Chondrocyte (in vitro differentiated cells): ENCODE results near the gene PFDN6. TPM values are rescaled to one million over a fixed set of nuclear protein-coding genes. Genes with fewer than 3 reads are reported as not detected.
"Not testable (repeated sequence)": the region's sequence is repeated elsewhere in the genome, so short reads cannot be mapped to it uniquely, and the experiment has no call there.

Experiments used
- DNase-seq: peaks from one replicate; pipeline ENCODE4 v3.0.0; 2021; ENCODE audit warnings: mixed read lengths, low spot score
- H3K27ac Mint-ChIP-seq: one replicate; pipeline ENCODE4 v1.8.0; 2021; ENCODE audit warnings: mild to moderate bottlenecking, moderate library complexity, mixed read lengths; ENCODE audit not compliant: unreplicated experiment
- H3K27me3 Mint-ChIP-seq: 2 replicates; pipeline ENCODE4 v1.8.0; 2021; ENCODE audit warnings: low read depth, mixed read lengths
- H3K36me3 Mint-ChIP-seq: 2 replicates; pipeline ENCODE4 v1.8.0; 2021; ENCODE audit warnings: low read depth, mixed read lengths
- H3K4me1 Mint-ChIP-seq: 2 replicates; pipeline ENCODE4 v1.8.0; 2021; ENCODE audit warnings: low read depth, mild to moderate bottlenecking, mixed read lengths
- H3K4me3 Mint-ChIP-seq: one replicate; pipeline ENCODE4 v1.8.0; 2021; ENCODE audit warnings: mild to moderate bottlenecking, moderate library complexity, mixed read lengths; ENCODE audit not compliant: unreplicated experiment
- H3K9me3 Mint-ChIP-seq: 2 replicates; pipeline ENCODE4 v1.8.0; 2021; ENCODE audit warnings: low read depth, mixed read lengths
- total RNA-seq: library from RNA; stranded (reverse); gene quantifications from 3 replicates; pipeline ENCODE4 v1.2.1, GENCODE V29; 2021
- TF ChIP-seq, protein P1 (sequence below): fragments of 200-600 bp; sonication (generic); IDR thresholded peaks from 2 replicates; pipeline ENCODE4 v1.5.0; 2021; ENCODE audit warnings: antibody characterized with exemption, mild to moderate bottlenecking, moderate library complexity

The PFDN6 gene
- total RNA-seq, 1 donor from 2014 or later, result 25.3 TPM

DNA sequence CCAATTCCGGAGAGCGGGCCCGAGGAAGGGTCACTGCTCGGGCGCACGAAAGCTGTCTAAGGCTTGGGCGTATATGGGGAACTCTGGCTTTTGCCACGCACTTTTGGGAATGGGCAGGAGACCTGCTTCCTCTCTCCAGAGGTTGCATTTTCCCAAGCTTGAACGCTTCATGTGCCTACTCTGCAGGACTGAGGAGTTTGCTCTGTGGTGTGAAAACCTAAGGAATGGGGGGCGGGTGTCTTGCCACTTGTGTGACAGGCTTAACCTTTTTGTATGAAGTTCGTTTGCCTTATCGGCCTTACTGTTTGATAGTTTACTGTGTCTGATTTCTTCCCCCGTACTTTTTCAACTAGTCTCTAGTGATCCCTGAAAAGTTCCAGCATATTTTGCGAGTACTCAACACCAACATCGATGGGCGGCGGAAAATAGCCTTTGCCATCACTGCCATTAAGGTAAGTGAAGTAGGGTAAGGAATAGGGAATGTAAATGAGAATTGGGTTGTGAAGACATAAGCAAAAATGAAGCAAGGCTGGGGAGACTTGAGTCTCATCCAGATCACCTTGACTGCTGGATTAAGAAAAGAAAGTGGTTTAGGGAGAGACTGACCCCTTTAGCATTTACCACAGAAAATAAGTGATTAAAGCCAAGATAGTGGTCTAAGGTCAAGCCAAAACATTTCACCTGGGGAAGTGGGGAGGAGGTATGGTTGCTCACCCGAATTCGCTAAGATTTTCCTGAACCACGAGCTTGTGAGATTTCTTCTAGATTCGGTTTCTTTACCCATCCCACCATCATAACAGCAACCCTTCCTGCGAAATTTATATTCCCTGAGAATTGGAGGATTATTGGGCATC, 16.9 kb upstream of the PFDN6 start:
- Mint-ChIP-seq H3K36me3 (peaks cover 29% of the 10 kb centered on the region), H3K27ac (peak overlapping the region; percentile 100), H3K9me3 (no peaks in the 10 kb centered on the region), H3K4me3 (peak overlapping the region; percentile 94), H3K4me1 (peaks cover 63% of the 10 kb centered on the region), H3K27me3 (no peaks in the 10 kb centered on the region)
- no peak for DNase-seq
- TF ChIP-seq, protein P1, sequence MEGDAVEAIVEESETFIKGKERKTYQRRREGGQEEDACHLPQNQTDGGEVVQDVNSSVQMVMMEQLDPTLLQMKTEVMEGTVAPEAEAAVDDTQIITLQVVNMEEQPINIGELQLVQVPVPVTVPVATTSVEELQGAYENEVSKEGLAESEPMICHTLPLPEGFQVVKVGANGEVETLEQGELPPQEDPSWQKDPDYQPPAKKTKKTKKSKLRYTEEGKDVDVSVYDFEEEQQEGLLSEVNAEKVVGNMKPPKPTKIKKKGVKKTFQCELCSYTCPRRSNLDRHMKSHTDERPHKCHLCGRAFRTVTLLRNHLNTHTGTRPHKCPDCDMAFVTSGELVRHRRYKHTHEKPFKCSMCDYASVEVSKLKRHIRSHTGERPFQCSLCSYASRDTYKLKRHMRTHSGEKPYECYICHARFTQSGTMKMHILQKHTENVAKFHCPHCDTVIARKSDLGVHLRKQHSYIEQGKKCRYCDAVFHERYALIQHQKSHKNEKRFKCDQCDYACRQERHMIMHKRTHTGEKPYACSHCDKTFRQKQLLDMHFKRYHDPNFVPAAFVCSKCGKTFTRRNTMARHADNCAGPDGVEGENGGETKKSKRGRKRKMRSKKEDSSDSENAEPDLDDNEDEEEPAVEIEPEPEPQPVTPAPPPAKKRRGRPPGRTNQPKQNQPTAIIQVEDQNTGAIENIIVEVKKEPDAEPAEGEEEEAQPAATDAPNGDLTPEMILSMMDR, result no peak

DNA sequence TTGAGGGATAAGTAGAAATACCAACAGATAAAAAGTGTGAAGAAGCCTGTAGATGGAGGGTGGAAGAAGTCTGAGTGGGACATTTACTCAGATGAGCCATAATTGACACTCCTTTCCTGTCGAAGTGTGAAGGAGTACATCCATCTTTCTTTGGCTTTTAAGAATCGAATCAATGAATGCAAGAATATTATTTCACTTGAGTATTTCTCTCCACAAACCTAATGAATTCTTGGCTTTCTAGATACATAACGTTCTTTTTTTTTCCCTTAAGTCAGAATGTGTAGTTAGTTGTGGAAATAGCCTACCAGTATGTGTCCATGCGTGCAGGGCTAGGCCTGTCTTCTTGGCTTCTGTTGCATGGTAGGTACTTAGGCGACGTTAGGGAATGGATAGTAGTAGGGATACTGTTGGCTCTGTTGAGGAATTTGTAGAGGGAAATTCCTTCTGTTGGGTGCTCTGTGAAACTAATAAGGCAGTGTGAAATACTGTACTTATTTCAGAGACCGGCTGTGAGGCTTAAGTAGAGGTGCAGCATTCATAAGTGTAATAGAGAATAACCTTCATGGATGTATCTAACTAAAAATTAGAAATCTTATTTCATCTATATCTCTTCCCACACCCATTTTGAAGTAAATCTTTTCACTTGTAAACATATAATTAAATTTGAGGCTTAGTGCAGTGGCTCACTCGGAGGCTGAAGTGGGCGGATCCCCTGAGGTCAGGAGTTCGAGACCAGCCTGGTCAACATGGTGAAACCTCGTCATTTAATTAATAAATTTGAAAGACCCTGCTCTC, 16.1 kb upstream of the PFDN6 start:
- H3K27ac Mint-ChIP-seq, result peak overlapping the region; percentile 100
- peaks cover 67% of the 10 kb centered on the region for H3K4me1 Mint-ChIP-seq
- TF ChIP-seq, protein P1, result no peak
- peak overlapping the region; percentile 94 for H3K4me3 Mint-ChIP-seq
- no peaks in the 10 kb centered on the region for H3K9me3 Mint-ChIP-seq
- DNase-seq, result no peak
- H3K27me3 Mint-ChIP-seq, result no peaks in the 10 kb centered on the region
- H3K36me3 Mint-ChIP-seq, result peaks cover 25% of the 10 kb centered on the region

DNA sequence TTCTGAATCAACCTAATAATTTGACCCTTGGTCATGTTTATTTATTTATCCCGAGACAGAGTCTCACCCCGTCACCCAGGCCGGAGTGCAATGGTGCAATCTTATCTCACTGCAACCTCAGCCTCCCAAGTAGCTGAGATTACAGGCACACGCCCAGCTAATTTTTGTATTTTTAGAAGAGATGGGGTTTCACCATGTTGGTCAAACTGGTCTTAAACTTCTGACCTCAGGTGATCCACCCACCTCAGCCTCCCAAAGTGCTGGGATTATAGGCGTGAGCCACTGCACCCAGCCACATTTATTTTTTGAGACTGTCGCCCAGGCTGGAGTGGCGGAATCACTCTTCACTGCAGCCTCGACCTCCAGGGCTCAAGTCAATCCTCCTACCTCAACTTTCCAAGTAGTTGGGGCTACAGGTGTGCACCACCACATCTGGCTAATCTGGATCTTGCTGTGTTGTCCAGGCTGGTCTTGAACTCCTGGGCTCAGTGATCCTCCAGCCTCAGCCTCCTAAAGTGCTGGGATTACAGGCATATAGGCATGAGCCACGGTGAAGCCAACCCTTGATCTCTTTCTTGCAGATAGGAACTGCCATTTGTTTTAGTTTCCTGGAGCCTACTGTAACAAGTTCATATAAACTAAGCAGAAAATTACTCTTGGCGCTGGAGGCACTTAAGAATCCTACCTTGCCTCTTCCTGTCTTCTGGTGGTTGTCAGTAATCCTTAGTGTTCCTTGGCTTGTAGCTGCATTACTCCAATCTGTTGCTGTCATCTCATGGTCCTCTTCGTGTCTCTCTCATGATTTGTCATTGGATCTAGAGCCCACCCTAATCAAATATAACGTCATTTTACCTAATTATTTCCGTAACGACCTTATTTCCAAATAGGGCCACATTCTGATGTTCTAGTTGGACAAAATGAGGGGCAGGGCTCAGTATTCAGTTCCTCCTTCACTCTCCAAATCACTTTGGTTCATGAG, 15.2 kb upstream of the PFDN6 start:
- Mint-ChIP-seq H3K4me1 (peaks cover 67% of the 10 kb centered on the region), H3K4me3 (peak overlapping the region; percentile 94), H3K27ac (peak overlapping the region; percentile 100), H3K9me3 (no peaks in the 10 kb centered on the region), H3K27me3 (no peaks in the 10 kb centered on the region), H3K36me3 (peaks cover 23% of the 10 kb centered on the region)
- TF ChIP-seq, protein P1, result no peak
- no peak for DNase-seq

DNA sequence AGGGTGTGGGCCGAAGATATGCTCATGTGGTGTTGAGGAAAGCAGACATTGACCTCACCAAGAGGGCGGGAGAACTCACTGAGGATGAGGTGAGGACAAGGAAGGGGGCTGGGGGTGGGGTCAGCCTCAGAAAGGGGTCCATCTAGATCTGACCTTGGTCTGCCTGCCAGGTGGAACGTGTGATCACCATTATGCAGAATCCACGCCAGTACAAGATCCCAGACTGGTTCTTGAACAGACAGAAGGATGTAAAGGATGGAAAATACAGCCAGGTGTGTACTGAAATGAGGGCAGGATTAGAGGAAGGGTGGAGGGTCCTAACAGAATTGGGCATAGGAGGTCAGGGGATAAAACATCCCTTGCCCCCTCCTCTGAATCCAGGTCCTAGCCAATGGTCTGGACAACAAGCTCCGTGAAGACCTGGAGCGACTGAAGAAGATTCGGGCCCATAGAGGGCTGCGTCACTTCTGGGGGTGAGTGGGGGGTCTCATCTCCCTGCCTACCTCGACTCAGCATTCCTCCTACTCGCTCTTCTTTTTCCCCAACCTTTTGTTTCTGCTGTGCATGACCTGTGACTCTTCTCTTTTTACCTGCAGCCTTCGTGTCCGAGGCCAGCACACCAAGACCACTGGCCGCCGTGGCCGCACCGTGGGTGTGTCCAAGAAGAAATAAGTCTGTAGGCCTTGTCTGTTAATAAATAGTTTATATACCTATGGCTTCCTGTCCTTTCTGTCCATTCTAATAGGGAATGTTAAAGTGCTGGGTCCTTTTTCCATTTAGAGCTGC, 13.4 kb upstream of the PFDN6 start:
- H3K27ac Mint-ChIP-seq, result peak overlapping the region; percentile 78
- peaks cover 57% of the 10 kb centered on the region for H3K4me1 Mint-ChIP-seq
- not testable (repeated sequence) for H3K27me3 Mint-ChIP-seq, DNase-seq, H3K9me3 Mint-ChIP-seq
- H3K4me3 Mint-ChIP-seq, result peak overlapping the region; percentile 73
- peaks cover 24% of the 10 kb centered on the region for H3K36me3 Mint-ChIP-seq

DNA sequence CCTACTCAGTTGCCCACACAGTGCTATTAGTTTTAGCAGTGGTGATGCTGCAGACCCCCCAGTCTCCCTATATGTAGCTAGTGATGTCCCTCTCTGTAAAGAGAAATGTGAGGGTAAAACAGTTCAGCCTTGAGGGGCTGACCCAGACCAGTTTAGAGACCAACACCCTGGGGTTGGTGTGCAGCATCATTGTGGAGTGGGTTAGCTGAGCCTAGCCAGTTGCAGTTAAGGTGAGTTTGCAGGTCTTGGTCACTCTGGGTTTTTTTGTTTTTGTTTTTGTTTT, 12.9 kb upstream of the PFDN6 start:
- TF ChIP-seq, protein P1, result no peak
- Mint-ChIP-seq H3K27me3 (no peaks in the 10 kb centered on the region), H3K4me1 (peaks cover 53% of the 10 kb centered on the region), H3K36me3 (peaks cover 24% of the 10 kb centered on the region), H3K27ac (peak overlapping the region; percentile 78), H3K9me3 (no peaks in the 10 kb centered on the region), H3K4me3 (peak overlapping the region; percentile 73)
- no peak for DNase-seq
